Smooth muscle cell (in vitro differentiated cells): ENCODE results near the gene LRRC3. TPM values are rescaled to one million over a fixed set of nuclear protein-coding genes. Genes with fewer than 3 reads are reported as not detected.

Experiments used
- DNase-seq: peaks from one replicate; lab custom pipeline; 2025; ENCODE audit not compliant: unreplicated experiment; lab: John Stamatoyannopoulos, UW
- H2AFZ ChIP-seq: fragments of 200-600 bp; sonication (generic); 2 replicates; pipeline ENCODE4 v1.6.0; 2016; ENCODE audit warnings: antibody characterized with exemption, low read depth, mild to moderate bottlenecking
- H3F3A ChIP-seq: fragments of 200-600 bp; sonication (generic); 2 replicates; pipeline ENCODE4 v1.6.0; 2017; ENCODE audit warnings: antibody characterized with exemption, low read depth
- H3K27ac ChIP-seq: fragments of 200-600 bp; sonication (generic); 2 replicates; pipeline ENCODE4 v1.5.1; 2016; ENCODE audit warnings: low read depth, mild to moderate bottlenecking
- H3K27me3 ChIP-seq: fragments of 200-600 bp; sonication (generic); 2 replicates; pipeline ENCODE4 v1.6.1; 2016; ENCODE audit warnings: low read depth, mild to moderate bottlenecking
- H3K36me3 ChIP-seq: fragments of 200-600 bp; sonication (generic); 2 replicates; pipeline ENCODE4 v1.5.1; 2016; ENCODE audit warnings: low read depth
- H3K4me1 ChIP-seq: fragments of 200-600 bp; sonication (generic); 2 replicates; pipeline ENCODE4 v1.5.1; 2016; ENCODE audit warnings: low read depth
- H3K4me2 ChIP-seq: fragments of 200-600 bp; sonication (generic); 2 replicates; pipeline ENCODE4 v1.6.0; 2016; ENCODE audit warnings: mild to moderate bottlenecking
- H3K4me3 ChIP-seq: fragments of 200-600 bp; sonication (generic); 2 replicates; pipeline ENCODE4 v1.5.1; 2016; ENCODE audit warnings: mild to moderate bottlenecking
- H3K79me2 ChIP-seq: fragments of 200-600 bp; sonication (generic); 2 replicates; pipeline ENCODE4 v1.6.0; 2016; ENCODE audit warnings: low read depth, mild to moderate bottlenecking
- H3K9ac ChIP-seq: fragments of 200-600 bp; sonication (generic); 2 replicates; pipeline ENCODE4 v1.6.0; 2016; ENCODE audit warnings: low read depth
- H3K9me3 ChIP-seq: fragments of 200-600 bp; sonication (generic); replicated peaks from 2 replicates; pipeline ENCODE4 v1.5.1; 2016; ENCODE audit warnings: low read depth
- H4K20me1 ChIP-seq: fragments of 200-600 bp; sonication (generic); 2 replicates; pipeline ENCODE4 v1.6.0; 2016; ENCODE audit warnings: low read depth
- WGBS: methylation state at CpG from one replicate; pipeline ENCODE4 v1.1.7; 2016; ENCODE audit warnings: low lambda C conversion rate; 5-methylcytosine and 5-hydroxymethylcytosine counted together
- polyA plus RNA-seq: library from polyadenylated mRNA; unstranded; fragments of >200 nt; fragmentation: Nextera tagmentation; extraction: Ambion mirVana; gene quantifications from 2 replicates; pipeline ENCODE4 v1.2.1, GENCODE V29; 2016
- total RNA-seq: library from RNA; depleted of rRNA; stranded (reverse); fragments of >200 nt; gene quantifications from 2 replicates; pipeline ENCODE4 v1.2.3, GENCODE V29; 2014
- TF ChIP-seq, protein P1 (sequence below): fragments of 200-600 bp; sonication (generic); IDR thresholded peaks from 2 replicates; pipeline ENCODE4 v1.5.1; 2017; ENCODE audit warnings: borderline replicate concordance, mild to moderate bottlenecking, antibody characterized with exemption; ENCODE audit not compliant: insufficient read depth, poor library complexity, severe bottlenecking

Gene LRRC3
- total and polyA plus RNA-seq, 2 experiments from 2014 or later, result 4.9 to 5.3 TPM

DNA sequence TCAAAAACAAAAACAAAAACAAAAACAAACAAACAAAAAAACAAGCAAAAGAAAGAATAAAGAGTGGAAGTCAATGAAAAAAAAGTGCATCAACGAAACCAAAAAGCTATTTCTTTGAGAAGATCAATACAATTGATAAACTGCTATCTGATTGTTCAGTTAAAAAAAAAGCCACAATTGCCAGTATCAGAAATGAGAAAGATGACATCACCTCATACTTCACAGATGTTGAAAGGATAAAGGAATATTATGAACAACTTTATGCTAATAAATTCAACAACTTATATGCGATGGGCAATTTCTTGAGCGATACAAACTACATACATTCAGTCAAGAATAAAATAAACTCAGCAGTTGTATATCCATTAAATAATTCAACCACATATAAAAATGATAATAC, 2.2 kb upstream of the LRRC3 start:
- no peak overlapping the region for H3K9ac ChIP-seq
- H3K36me3 ChIP-seq, result no peaks in the 10 kb centered on the region
- WGBS, result 97% methylated on average over 3 of the region's 3 CpGs
- H3F3A ChIP-seq, result peaks cover 8% of the 10 kb centered on the region
- DNase-seq, result no peak
- no peak overlapping the region for H2AFZ ChIP-seq
- no peaks in the 10 kb centered on the region for H3K79me2 ChIP-seq
- H3K4me2 ChIP-seq, result no peak overlapping the region
- H3K4me3 ChIP-seq, result no peak overlapping the region
- TF ChIP-seq, protein P1, sequence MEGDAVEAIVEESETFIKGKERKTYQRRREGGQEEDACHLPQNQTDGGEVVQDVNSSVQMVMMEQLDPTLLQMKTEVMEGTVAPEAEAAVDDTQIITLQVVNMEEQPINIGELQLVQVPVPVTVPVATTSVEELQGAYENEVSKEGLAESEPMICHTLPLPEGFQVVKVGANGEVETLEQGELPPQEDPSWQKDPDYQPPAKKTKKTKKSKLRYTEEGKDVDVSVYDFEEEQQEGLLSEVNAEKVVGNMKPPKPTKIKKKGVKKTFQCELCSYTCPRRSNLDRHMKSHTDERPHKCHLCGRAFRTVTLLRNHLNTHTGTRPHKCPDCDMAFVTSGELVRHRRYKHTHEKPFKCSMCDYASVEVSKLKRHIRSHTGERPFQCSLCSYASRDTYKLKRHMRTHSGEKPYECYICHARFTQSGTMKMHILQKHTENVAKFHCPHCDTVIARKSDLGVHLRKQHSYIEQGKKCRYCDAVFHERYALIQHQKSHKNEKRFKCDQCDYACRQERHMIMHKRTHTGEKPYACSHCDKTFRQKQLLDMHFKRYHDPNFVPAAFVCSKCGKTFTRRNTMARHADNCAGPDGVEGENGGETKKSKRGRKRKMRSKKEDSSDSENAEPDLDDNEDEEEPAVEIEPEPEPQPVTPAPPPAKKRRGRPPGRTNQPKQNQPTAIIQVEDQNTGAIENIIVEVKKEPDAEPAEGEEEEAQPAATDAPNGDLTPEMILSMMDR, result no peak
- no peaks in the 10 kb centered on the region for H4K20me1 ChIP-seq
- H3K9me3 ChIP-seq, result no peaks in the 10 kb centered on the region
- no peaks in the 10 kb centered on the region for H3K27me3 ChIP-seq
- H3K27ac ChIP-seq, result no peak overlapping the region
- H3K4me1 ChIP-seq, result no peaks in the 10 kb centered on the region

- TF ChIP-seq, protein P1, result no peak
- Histone ChIP-seq H3K9me3 (no peaks in the 10 kb centered on the region), H2AFZ (no peak overlapping the region), H3K4me2 (no peak overlapping the region), H3K27ac (no peak overlapping the region), H3K4me1 (no peaks in the 10 kb centered on the region), H3K79me2 (no peaks in the 10 kb centered on the region), H3F3A (peaks cover 8% of the 10 kb centered on the region), H4K20me1 (no peaks in the 10 kb centered on the region), H3K9ac (no peak overlapping the region), H3K36me3 (no peaks in the 10 kb centered on the region), H3K27me3 (no peaks in the 10 kb centered on the region), H3K4me3 (no peak overlapping the region)
- no peak for DNase-seq
- WGBS, result 93% methylated on average over 5 of the region's 5 CpGs
Measured at GRCh38 chr21:44454058-44454457, 1.3 kb upstream of the LRRC3 start.

GRCh38 chr21:44455524-44456213, 359 bp downstream of the LRRC3 start:
- DNase-seq, result no peak
- TF ChIP-seq, protein P1, result no peak
- Histone ChIP-seq H3K27ac (no peak overlapping the region), H3K4me1 (no peaks in the 10 kb centered on the region), H4K20me1 (peaks cover under 1% of the 10 kb centered on the region), H3K9ac (peak overlapping the region; percentile 43), H3K79me2 (no peaks in the 10 kb centered on the region), H3K4me3 (peak overlapping the region; percentile 95), H3K27me3 (no peaks in the 10 kb centered on the region), H2AFZ (peak overlapping the region; percentile 98), H3K36me3 (no peaks in the 10 kb centered on the region), H3K4me2 (peak overlapping the region; percentile 98), H3K9me3 (no peaks in the 10 kb centered on the region), H3F3A (peaks cover 8% of the 10 kb centered on the region)
- 4% methylated on average over 50 of the region's 72 CpGs for WGBS
